ENCODE results near the gene FZR1.
"Not testable (repeated sequence)": the region's sequence is repeated elsewhere in the genome, so short reads cannot be mapped to it uniquely, and the experiment has no call there.

Gene FZR1

DNA sequence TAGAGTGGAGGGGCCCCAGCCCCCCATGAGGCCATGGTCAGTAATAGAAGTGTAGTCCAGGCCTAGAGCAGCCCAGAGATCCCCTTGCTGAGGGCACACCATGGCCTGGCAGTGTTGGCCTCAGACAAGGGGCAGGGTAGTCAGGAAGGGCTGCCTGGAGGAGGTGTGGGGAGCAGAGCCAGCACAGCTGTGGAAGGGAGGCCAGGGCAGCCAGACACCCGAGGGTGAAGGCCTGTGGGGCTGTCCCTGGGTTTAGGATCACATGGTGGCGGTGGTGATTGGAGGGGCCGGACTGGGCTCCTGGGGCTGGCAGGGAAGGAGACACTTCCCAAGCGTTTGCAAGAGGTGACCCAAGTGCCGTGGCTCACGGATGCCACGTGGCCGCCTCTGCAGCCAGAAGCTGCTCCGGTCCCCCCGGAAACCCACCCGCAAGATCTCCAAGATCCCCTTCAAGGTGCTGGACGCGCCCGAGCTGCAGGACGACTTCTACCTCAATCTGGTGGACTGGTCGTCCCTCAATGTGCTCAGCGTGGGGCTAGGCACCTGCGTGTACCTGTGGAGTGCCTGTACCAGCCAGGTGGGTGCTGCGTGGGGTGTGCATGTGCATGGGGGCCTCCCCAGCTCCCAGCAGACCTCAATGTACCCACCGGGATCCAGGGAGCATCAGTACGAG is 21.3 kb downstream of the FZR1 start:
- in situ Hi-C loops (cut with MboI; ENCODE audit: low sequenced_read_pairs), result no loop called here

DNA sequence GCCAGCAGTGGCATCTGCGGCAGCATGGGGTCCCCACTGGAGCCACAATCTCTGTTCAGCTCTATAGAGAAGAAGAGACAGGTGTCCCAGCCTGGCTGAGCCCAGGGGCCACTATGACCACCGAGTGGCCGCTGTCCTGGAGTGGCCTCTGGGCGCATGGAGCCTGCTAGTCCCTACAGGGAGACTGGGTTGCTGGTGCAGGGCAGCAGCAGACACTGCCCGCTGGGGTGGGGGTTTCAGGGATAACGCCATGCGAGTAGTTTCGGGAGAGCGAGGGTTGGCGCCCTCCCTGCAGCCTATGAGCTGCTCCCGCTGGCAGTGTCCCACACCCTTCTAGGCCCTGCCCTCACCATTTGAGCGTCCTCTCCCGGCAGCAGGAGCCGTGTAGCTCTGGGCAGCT is 22.0 kb downstream of the FZR1 start:
- in situ Hi-C loops (cut with MboI; ENCODE audit: low sequenced_read_pairs), result no loop called here

DNA sequence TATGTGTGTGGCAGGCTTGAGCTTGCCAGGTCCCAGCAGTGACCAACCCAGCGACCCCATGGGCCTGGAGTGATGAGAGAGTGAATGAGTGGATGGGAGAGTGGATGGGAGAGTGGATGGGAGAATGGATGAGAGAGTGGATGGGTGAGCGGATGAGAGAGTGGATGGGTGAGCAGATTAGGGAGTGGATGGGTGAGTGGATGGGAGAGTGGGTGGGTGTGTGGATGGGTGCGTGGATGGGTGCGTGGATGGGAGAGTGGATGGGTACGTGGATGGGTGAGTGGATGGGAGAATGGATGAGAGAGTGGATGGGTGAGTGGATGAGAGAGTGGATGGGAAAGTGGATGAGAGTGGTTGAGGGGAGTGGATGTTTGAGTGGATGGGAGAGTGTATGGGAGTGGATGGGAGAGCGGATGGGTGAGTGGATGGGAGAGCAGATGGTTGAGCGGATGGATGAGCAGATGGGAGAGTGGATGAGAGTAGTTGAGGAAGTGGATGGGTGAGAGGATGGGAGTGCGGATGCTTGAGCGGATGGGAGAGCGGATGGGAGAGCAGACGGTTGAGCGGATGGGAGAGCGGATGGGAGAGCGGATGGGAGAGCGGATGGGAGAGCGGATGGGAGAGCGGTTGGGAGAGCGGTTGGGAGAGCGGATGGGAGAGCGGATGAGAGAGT is 22.6 kb downstream of the FZR1 start:
- in situ Hi-C loops (cut with MboI; ENCODE audit: low sequenced_read_pairs), result no loop called here

DNA sequence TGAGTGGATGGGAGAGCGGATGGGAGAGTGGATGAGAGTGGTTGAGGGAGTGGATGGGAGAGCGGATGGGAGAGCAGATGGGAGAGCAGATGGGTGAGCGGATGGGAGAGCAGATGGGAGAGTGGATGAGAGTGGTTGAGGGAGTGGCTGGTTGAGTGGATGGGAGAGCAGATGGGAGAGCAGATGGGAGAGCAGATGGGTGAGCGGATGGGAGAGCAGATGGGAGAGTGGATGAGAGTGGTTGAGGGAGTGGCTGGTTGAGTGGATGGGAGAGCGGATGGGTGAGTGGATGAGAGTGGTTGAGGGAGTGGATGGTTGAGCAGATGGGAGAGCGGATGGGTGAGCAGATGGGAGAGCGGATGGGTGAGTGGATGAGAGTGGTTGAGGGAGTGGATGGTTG is 23.2 kb downstream of the FZR1 start:
- in situ Hi-C loops (cut with MboI; ENCODE audit: low sequenced_read_pairs), result not testable (repeated sequence)

DNA sequence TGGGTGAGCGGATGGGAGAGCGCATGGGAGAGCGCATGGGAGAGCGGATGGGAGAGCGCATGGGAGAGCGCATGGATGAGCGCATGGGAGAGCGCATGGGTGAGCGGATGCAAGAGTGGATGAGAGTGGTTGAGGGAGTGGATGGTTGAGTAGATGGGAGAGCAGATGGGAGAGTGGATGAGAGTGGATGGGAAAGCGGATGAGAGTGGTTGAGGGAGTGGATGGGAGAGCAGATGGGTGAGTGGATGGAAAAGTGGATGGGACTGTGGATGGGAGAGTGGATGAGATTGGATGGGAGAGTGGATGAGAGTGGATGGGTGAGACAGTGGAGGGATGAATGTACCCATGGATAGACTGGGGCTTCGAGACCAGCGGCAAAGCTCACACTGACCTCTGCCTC is 24.3 kb downstream of the FZR1 start:
- in situ Hi-C loops (cut with MboI; ENCODE audit: low sequenced_read_pairs), result no loop called here

DNA sequence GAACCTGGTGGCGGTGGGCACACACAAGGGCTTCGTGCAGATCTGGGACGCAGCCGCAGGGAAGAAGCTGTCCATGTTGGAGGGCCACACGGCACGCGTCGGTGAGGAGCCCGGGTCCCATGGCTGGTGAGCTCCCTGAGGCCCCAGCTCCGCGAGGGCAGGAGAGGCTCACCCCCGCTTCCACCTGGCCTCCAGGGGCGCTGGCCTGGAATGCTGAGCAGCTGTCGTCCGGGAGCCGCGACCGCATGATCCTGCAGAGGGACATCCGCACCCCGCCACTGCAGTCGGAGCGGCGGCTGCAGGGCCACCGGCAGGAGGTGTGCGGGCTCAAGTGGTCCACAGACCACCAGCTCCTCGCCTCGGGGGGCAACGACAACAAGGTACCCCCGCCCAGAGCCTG is 25.6 kb downstream of the FZR1 start:
- in situ Hi-C loops (cut with MboI; ENCODE audit: low sequenced_read_pairs), result no loop called here

DNA sequence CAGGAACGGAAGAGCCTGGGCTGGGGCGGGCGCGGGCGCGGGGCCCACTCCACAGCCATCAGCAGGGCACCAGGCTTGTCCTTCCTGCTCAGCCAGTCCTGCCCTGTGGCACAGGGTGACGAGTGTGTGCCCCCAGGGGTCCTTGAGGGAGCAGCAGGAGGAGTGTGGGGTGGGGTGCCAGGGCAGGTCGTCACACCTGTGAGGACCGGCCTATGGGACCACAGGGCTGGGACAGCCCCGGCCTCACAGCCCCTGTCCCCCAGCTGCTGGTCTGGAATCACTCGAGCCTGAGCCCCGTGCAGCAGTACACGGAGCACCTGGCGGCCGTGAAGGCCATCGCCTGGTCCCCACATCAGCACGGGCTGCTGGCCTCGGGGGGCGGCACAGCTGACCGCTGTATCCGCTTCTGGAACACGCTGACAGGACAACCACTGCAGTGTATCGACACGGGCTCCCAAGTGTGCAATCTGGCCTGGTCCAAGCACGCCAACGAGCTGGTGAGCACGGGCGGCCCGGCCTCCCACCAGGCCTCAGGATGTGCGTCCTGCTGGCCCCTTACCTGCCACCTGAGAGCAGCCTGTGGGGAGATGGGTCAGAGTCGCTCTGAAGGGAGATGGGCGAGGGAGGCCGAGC is 26.2 kb downstream of the FZR1 start:
- in situ Hi-C loops (cut with MboI; ENCODE audit: low sequenced_read_pairs), result no loop called here

DNA sequence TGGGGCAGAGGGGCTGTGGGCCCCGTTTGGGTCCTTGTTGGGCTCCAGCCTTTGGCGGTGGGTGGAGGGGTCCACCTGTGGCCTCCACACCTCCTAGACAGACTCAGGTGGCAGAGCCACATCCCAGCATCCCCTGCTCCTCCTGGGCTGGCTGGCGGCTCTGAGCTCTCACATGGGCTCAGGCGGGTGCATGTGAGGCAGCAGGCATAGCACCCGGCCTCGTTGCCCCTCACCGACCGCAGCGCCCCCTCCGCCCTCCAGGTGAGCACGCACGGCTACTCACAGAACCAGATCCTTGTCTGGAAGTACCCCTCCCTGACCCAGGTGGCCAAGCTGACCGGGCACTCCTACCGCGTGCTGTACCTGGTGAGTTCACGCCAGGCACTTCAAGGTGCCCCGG is 26.9 kb downstream of the FZR1 start:
- in situ Hi-C loops (cut with MboI; ENCODE audit: low sequenced_read_pairs), result no loop called here

DNA sequence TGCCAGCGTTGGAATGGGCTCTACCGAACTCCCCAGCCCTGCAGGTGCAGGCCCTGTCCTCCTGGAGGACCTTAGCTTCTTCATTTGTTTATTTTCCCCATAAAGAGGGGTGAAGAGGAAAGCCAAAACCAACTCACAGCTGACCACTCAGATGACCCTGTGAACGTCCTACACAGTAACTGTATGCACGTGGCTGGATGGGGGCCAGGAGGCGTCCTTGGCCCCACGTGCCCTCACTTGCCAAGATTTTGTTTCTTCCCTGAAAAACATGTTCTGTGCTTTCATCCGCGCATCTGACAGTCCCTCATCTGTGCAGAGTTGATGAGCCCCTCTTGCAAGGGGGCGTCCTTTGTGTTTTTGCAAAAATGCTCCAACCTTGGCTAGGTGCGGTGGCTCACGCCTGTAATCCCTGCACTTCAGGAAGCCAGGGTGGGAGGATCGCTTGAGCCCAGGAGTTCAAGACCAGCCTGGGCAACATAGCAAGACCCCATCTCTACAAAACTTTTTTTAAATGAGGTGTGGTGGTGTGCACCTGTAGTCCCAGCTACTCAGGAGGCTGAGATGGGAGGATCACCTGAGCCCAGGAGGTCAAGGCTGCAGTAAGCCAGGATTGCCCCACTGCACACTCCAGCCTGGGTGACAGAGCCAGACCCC is 27.6 kb downstream of the FZR1 start:
- in situ Hi-C loops (cut with MboI; ENCODE audit: low sequenced_read_pairs), result no loop called here

DNA sequence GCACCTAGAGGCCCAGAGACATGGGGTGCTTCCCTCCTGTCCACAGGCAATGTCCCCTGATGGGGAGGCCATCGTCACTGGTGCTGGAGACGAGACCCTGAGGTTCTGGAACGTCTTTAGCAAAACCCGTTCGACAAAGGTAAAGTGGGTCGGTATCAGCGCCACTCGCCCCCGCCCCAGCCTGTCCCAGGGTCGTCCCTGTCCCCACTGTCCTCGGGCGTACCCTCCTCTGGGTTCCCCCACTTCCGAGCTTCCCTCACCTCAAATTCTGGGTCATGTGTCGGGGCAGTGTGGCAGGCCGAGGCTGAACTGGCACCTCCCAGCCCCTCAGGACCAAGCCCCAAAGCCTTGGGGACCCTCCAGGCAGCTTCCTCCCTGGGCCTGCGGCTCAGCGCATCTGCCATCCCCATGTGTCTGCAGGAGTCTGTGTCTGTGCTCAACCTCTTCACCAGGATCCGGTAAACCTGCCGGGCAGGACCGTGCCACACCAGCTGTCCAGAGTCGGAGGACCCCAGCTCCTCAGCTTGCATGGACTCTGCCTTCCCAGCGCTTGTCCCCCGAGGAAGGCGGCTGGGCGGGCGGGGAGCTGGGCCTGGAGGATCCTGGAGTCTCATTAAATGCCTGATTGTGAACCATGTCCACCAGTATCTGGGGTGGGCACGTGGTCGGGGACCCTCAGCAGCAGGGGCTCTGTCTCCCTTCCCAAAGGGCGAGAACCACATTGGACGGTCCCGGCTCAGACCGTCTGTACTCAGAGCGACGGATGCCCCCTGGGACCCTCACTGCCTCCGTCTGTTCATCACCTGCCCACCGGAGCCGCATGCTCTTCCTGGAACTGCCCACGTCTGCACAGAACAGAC is 28.5 kb downstream of the FZR1 start:
- in situ Hi-C loops (cut with MboI; ENCODE audit: low sequenced_read_pairs), result no loop called here

DNA sequence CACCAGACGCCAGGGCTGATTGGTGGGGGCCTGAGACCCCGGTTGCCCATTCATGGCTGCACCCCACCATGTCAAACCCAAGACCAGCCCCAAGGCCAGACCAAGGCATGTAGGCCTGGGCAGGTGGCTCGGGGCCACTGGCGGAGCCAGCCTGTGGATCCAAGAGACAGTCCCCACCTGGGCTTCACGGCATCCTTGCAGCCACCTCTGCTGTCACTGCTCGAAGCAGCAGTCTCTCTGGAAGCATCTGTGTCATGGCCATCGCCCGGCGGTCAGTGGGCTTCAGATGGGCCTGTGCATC is 29.1 kb downstream of the FZR1 start:
- in situ Hi-C loops (cut with MboI; ENCODE audit: low sequenced_read_pairs), result no loop called here

DNA sequence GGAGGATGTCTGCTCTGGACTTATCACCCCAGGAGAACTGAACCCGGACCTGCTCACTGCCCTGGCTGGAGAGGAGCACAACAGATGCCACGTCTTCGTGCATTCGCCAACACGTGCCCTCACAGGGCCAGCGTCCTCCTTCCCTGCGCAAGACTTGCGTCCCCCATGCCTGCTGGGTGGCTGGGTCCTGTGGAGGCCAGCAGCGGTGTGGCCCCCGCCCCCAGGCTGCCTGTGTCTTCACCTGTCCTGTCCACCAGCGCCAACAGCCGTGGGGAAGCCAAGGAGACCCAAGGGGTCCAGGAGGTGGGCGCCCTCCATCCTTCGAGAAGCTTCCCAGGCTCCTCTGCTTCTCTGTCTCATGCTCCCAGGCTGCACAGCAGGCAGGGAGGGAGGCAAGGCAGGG is 29.5 kb downstream of the FZR1 start:
- in situ Hi-C loops (cut with MboI; ENCODE audit: low sequenced_read_pairs), result no loop called here

DNA sequence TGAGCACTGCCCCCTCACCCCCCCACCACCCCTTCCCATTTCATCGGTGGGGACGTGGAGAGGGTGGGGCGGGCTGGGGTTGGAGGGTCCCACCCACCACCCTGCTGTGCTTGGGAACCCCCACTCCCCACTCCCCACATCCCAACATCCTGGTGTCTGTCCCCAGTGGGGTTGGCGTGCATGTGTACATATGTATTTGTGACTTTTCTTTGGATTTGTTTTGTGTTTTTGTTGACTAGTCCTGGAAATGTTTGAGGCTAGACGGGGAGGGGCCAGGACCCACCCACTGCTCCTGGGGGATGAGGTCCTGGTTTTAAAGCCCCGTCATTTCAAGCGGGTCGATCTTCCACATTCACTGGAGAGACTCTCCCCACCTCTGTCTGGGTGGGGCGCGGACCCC is 29.9 kb downstream of the FZR1 start:
- in situ Hi-C loops (cut with MboI; ENCODE audit: low sequenced_read_pairs), result no loop called here

DNA sequence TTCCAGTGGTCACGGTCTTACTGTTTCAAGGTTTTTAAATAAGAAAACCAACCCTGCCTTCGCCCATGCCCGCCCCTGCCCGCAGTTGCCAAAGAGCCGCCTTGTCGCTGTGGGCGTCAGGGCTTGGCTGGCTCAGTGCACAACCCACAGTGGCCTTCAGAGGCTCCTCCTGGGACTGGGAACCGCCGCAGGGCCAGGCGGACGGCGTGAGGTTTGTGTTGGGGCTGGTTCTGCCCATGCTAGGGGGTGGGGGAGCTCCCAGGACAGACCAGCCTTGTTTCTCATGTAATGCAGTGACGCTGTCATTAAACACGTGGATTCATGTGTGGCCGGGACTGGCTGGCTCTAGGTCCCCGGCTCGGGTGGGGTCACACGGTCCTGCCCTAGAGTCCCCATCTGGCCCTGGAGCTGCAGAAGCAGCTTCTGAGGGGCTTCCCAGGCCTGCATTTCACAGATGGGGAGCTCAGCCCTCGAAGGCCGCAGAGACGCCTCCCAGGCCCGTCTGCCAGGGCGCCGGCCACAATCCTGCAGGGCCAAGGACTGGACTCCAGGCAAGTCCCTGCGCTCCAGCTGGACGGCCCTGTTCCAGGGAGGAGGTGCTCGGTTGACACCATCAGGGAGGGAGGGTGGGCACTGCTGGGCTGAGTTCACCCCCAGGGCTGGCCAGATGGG is 30.5 kb downstream of the FZR1 start:
- in situ Hi-C loops (cut with MboI; ENCODE audit: low sequenced_read_pairs), result no loop called here

DNA sequence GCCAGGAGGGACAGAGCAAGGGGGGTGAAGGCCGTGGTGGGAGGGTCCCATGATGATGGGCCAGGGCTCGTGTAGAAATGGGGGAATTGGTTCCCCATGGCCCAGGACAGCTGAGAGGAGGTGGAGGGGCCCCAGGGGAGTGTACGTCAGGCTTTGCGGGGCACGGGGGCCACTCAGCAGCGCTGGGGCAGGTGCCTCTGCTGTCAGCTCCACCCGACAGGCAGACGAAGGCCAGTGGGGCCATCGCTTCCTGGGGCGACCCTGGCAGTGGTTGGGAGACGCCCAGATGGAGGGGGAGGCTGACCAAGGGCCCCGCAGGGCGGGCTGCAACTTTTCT is 31.0 kb downstream of the FZR1 start:
- in situ Hi-C loops (cut with MboI; ENCODE audit: low sequenced_read_pairs), result no loop called here

DNA sequence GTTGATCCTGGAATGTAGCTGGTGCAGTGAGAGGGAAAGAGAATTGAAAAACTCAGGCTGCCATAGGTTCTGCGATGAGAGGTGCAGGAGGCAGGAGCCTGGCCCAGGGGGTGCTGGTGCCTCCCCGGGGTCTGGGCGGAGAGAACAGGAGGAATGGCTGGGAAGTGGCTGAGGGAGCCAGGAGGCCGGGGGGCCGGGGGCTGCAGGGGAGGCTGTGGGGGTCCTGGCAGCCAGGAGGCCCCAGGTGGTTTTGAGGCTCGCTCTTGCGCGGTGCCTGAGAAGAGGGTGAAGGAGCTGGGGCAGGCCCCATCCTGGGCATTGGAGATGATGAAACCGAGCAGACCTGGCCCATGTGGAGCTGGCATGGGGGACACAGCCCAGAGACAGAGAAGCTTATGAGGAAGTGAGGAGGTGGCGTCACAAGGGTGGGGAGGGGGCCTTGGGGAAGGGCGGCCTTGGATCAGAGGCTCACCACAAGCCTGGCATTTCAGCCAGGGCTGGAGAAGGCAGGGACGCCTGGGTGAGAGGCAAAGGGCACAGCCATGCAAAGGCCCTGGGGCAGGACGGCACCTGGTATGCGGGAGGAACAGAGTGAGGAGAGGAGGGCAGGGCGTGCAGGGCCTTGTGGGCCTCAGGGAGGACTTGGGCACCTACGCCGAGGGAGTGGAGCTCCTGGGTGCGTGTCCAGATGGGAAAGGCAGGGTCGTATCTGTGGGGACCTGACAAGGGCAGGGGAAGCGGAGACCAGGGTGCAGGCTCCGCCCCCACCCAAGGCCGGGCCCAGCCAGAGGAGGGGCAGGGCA is 31.5 kb downstream of the FZR1 start:
- in situ Hi-C loops (cut with MboI; ENCODE audit: low sequenced_read_pairs), result no loop called here

DNA sequence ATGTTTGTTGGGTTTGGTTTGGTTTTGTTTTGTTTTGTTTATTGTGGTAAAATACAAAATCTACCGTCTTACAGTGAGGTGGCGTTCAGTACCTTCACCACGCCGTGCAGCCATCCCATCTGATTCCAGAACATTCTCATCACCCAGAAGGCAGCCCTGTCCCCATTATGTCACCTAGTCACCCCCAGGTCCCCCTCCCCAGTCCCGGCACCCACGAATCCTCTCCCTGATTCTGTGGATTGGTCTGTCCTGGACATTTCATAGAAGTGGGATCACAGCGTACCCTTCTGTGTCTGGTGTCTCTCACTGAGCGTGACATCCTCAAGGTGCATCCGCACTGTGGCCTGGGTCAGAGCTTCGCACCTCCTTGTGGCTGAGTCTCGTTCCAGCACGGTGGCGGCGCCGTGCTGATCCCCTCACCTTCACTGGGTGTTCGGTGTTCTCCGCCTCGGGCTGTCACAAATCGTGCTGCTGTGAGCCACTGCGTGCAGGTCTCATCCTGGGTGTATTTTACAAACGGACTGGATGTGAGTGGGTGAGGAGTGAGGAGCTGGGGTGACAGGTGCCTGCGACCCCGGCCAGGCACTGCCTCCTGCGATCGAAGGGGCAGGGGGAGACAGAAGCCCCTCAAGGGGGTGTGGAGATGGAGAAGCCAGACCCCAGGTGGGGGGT is 32.3 kb downstream of the FZR1 start:
- in situ Hi-C loops (cut with MboI; ENCODE audit: low sequenced_read_pairs), result no loop called here

DNA sequence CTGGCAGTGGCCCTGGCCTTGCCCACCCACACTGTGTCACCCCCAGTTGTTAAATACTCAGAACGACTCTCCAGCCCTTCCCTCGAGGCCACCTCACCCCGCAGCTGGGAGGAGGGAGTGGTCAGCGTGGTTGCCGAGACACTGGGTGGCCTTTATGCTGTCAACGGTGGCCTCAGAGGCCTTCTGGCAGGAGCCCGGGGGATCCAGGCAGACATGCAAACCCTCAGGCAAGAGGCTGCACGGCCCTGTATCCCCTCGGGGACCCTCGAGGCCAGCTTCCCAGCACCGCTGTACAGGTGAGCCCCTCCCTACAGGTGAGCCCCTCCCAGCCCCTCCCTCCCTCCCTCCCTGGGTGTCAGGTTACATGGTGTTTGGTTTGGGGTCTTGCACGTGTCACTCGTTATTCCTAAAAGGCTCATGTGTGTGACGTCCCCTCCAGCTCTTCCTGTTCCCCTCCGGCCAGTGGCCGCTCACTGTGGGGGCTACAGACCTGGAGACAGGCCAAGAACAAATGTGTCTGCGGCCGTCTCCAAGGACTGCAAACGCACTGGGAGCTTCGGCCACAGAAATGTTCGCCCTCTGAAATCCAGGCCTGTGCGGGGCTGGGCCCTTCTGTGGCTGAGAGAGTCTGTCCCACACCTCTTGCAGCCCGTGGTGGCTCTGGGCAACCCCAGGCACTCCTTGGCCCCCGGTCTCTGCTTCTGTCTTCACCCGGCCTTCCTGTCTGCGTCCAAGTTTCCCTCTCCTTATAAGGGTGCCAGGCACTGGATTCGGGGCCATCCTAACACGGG is 33.0 kb downstream of the FZR1 start, which contains the start of gene TEKTIP1:
Gene TEKTIP1 (plus strand): TSS at position 210 of the 791 bp plus-strand sequence. CDS start 4 bp downstream, at position 214.
- in situ Hi-C loops (cut with MboI; ENCODE audit: low sequenced_read_pairs), result no loop called here

DNA sequence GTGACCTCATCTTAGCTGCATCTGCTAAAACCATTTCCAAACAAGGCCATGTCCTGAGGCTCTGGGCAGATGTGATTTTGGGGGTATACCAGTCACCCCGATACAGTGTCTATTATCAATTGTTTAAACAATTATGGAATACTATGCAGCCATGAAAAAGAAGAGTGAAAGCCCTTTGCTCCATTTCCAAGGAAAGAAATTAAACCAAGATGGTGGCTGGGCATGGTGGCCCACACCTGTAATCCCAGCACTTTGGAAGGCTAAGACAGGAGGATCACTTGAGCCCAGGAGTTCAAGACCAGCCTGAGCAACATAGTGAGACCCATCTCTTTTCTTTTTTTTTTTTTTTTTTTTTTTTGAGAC is 33.6 kb downstream of the FZR1 start:
- in situ Hi-C loops (cut with MboI; ENCODE audit: low sequenced_read_pairs), result no loop called here

Measured in hTERT RPE-1 (cell line).